Suprapubic skin (tissue), 3 donors: ENCODE data around the gene ICE2.

Experiments
- EP300 ChIP-seq: sonication (generic); formaldehyde crosslinking; IDR thresholded peaks from one replicate; pipeline ENCODE4 v1.6.1; 2017; ENCODE audit warnings: antibody characterized with exemption
- TF ChIP-seq, protein P1 (sequence below), 2 donors: fragments of 200-600 bp in 1 of 2; fragments of 450-650 bp in 1 of 2; sonication (generic) in 1 of 2; IDR thresholded peaks; one replicate each; pipeline ENCODE4 v1.5.1; 2016 to 2019; ENCODE audit warnings: antibody characterized with exemption in 2 of 2, mild to moderate bottlenecking in 1 of 2, moderate library complexity in 1 of 2

DNA sequence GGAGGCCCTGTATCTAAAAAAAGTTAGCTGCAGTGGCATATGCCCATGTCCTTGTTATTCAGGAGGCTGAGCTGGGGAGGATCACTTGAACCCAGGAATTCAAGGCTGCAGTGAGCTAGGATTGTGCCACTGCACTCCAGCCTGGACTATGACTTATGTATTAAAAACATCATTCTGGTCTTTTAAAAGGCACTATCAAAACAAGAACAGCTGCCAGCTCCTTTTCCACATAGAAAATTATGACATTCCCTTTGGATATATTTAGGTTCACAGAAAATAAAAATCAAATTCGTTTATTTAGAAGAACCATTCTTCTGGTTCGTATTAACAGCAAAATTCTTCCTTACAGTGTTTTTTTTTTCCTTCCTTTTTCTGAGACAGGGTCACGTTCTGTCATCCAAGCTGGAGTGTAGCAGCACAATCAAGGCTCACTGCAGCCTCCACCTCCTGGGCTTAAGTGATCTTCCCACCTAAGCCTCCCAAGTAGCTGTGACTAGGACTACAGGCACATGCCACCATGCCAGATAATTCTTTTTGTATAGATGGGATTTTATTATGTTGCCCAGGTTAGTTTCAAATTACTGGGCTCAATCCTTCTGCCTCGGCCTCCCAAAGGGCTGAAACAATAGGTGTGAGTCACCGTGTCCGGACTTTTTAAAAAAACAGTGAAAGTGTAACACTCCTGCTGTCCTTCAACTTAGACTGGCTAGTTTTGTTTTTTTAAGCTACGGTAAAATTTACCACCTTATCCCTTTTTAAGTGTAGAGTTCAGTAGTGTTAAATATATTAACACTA is 13.9 kb downstream of the ICE2 start:
- TF ChIP-seq EP300 = no peak
- TF ChIP-seq, protein P1, sequence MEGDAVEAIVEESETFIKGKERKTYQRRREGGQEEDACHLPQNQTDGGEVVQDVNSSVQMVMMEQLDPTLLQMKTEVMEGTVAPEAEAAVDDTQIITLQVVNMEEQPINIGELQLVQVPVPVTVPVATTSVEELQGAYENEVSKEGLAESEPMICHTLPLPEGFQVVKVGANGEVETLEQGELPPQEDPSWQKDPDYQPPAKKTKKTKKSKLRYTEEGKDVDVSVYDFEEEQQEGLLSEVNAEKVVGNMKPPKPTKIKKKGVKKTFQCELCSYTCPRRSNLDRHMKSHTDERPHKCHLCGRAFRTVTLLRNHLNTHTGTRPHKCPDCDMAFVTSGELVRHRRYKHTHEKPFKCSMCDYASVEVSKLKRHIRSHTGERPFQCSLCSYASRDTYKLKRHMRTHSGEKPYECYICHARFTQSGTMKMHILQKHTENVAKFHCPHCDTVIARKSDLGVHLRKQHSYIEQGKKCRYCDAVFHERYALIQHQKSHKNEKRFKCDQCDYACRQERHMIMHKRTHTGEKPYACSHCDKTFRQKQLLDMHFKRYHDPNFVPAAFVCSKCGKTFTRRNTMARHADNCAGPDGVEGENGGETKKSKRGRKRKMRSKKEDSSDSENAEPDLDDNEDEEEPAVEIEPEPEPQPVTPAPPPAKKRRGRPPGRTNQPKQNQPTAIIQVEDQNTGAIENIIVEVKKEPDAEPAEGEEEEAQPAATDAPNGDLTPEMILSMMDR (IDR thresholded peaks at IDR 0.05) = no peak
